Adipose tissue (tissue), 3 donors: ENCODE data around the gene FUT8. TPM values are rescaled to one million over a fixed set of nuclear protein-coding genes. Genes with fewer than 3 reads are reported as not detected.
"Not testable (repeated sequence)": the region's sequence is repeated elsewhere in the genome, so short reads cannot be mapped to it uniquely, and the experiment has no call there.

Experiments
- H3K27ac ChIP-seq: one replicate; pipeline ENCODE4 v1.5.1; 2013; ENCODE audit warnings: low read depth, low read length
- WGBS, 3 donors: extraction: QIAGEN DNeasy Blood & Tissue Kit; methylation state at CpG; one replicate each; pipeline ENCODE4 v1.1.7; 2013; 5-methylcytosine and 5-hydroxymethylcytosine counted together
- polyA plus RNA-seq, 3 donors: library from polyadenylated mRNA; stranded (reverse); fragments of 200-250 nt; gene quantifications; one replicate each; pipeline ENCODE4 v1.2.3, GENCODE V29; 2013
- donor health status: healthy with polysubstance abuse.
- donor health status: Bipolar disorder and iron deficiency.
- donor health status: healthy.

Gene FUT8
- polyA plus RNA-seq, 3 donors: 10.7 to 14.7 (median 11.4) TPM

DNA sequence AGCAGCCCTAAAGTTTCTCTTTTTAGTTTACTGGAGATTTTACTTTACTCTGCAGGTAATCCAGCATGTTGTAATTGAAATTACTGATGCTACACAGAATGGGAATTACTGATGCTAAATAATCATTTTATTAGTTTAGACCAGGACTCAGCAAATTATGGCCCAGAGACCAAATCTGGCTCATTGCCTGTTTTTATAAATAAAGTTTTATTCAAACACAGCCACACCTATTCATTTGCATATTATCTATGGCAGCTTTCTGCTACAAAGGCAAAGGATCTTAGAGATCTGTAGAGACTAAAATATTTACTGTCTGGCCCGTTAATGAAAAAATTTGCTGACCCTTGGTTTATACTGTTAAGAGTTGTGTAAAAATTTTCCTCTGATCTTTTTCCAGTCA lies 216.1 kb downstream of the FUT8 start:
- WGBS, 3 donors: 82 to 91% (median 86%) methylated on average over 1 of the region's 1 CpG
- no peak overlapping the region for H3K27ac ChIP-seq

DNA sequence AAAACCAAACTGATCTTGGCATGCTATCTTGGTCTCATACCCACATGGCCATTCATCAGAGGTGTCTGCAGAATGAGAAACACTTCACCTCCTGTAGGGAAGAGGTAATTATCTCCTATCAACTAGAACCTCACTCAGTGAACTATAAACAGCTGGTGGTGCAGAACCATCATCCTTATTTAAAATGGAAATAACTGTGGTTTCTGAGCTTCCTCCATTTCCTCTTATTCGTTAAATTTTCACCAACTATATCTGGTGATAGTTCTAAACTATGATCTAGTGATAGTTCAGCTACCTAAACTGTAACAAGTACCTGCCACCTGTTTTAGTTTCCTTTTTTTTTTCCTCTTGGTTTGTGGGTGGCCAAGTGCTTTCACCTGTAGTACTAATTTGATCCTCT lies 218.5 kb downstream of the FUT8 start:
- H3K27ac ChIP-seq: no peak overlapping the region
- WGBS, 3 donors: 29 to 58% (median 57%) methylated on average over 1 of the region's 1 CpG

DNA sequence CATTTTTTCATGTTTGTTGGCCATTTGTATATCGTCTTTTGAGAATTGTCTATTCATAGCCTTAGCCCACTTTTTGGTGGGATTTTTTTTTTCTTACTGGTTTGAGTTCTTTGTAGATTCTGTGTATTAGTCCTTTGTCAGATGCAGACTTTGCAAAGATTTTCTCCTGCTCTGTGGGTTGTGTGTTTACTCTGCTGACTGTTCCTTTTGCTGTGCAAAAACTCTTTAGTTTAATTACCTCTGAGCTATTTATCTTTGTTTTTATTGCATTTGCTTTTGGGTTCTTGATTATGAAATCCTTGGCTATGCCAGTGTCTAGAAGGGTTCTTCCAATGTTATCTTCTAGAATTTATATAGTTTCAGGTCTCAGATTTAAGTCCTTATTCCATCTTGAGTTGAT lies 220.0 kb downstream of the FUT8 start:
- 93 to 100% (median 97%) methylated on average over 1 of the region's 1 CpG for WGBS, 3 donors
- no peak overlapping the region for H3K27ac ChIP-seq

DNA sequence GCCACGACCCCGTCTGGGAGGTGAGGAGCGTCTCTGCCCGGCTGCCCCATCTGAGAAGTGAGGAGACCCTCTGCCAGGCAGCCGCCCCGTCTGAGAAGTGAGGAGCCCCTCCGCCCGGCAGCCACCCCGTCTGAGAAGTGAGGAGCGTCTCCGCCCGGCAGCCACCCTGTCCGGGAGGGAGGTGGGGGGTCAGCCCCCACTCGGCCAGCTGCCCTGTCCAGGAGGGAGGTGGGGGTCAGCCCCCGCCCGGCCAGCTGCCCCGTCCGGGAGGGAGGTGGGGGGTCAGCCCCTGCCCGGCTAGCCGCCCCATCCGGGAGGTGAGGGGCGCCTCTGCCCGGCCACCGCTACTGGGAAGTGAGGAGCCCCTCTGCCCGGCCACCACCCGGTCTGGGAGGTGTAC lies 221.1 kb downstream of the FUT8 start:
- WGBS, 3 donors: 91 to 98% (median 98%) methylated on average over 7 to 26 of the region's 26 CpGs
- H3K27ac ChIP-seq: not testable (repeated sequence)

DNA sequence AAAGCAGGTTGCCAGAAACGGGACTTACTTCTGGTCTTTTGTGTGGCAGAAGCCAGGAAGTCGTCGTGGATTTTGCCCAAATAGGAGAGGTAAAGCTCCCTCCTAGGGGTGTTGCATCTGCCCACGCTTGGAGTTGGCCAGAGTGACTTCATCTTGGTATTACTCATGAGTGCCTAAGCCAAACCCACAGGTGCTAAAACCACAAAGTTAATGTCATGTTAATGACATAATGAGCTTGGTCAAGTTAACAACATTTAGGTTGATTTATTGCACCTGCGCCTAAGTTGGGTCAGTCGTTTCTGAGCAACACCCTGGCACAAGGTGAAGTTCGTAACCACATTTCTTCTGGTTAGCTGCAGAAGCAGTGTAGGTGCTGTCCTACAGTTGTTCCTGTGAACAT lies 225.2 kb downstream of the FUT8 start:
- WGBS, 3 donors: 87 to 90% (median 88%) methylated on average over 7 of the region's 7 CpGs
- no peak overlapping the region for H3K27ac ChIP-seq

DNA sequence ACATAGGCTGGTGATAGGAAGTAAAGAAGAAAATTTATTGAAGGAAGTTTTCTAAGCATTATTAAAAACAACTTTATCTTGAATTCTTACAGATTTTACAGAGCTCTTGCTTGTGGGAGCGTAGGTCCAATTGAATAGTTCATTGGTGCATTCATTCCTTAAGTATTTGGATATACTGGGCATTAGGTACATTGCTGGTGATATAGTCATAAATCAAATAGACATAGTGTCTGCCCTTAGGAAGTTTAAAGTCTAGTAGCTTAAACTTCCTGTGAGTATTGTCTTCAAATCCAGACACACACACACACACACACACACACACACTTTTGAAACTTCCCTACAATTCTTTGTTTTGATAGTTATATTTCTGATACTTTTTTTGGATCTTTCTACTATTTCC lies 226.7 kb downstream of the FUT8 start:
- WGBS, 3 donors: 93 to 97% (median 97%) methylated on average over 1 of the region's 1 CpG

DNA sequence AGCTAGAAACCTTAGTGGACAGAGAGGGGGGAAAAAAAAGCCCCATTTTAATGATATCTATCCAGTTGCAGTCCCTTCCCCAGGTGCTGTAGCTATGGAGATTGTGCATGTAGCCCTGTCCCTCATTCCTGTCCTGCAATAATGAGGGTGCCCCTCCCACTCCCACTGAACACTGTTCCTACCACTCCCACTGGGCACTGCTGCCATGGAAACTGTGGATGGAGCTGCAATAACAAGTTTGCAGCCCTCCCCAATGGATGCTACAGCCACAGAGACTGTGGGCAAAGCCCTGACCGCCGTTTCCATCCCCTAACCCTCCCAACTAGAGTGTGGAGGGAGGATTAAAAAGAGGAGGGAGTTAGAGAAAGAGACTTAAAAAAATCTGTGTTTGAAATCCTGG lies 238.3 kb downstream of the FUT8 start:
- WGBS, 3 donors: 90 to 96% (median 93%) methylated on average over 2 of the region's 2 CpGs
- no peak overlapping the region for H3K27ac ChIP-seq

More for the DNA sequence above, 226.7 kb downstream of the FUT8 start:
- no peak overlapping the region for H3K27ac ChIP-seq

DNA sequence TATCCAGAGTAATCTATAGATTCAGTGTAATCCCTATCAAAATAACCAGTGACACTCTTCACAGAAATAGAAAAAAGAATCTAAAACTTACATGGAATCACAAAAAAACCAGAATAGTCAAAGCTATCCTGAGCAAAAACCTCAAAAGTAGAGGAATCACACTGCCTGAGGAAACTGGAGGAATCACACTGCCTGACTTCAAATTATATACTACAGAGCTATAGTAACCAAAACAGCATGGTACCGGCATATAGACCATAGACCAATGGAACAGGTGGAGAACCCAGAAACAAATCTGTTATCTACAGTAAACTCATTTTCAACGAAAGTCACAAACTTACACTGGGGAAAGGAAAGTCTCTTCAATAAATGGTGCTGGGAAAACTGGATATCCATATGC lies 244.0 kb downstream of the FUT8 start:
- 93 to 97% (median 97%) methylated on average over 2 of the region's 2 CpGs for WGBS, 3 donors
- H3K27ac ChIP-seq: no peak overlapping the region

DNA sequence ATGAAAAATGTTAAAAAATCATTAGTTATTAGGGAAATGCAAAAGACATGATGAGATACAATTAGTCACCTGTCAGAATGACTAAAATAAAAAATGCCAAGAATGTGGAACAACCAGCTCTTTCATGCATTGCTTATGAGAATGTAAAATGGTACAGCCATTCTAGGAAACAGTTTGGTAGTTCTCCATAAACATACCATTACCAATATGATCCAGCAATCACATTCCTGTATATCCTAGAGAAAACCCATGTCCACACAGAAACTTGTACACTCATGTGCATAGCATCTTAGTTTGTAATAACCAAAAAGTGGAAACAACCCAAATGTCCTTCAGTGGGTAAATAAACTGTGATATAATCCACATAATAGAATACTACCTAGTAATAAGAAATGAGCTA lies 245.7 kb downstream of the FUT8 start:
- H3K27ac ChIP-seq: no peak overlapping the region

DNA sequence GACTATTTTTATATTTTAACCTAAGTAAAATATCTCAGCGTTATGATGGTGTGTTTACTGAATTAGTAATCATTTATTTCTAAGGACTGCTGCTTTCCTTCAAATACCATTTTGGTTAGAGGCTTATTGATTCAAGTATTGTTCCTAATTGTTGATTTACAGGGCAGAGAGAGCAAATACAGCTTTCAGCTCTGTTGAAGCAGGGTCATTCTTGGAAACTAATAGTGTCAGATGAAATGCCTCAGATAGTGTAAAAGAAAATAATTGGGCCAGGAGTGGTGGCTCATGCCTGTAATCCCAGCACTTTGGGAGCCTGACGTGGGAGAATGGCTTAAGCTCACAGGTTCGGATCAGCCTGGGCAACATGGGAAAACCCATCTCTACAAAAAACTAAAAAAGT lies 249.3 kb downstream of the FUT8 start:
- WGBS, 3 donors: 71 to 92% (median 89%) methylated on average over 3 of the region's 3 CpGs
- H3K27ac ChIP-seq: no peak overlapping the region

DNA sequence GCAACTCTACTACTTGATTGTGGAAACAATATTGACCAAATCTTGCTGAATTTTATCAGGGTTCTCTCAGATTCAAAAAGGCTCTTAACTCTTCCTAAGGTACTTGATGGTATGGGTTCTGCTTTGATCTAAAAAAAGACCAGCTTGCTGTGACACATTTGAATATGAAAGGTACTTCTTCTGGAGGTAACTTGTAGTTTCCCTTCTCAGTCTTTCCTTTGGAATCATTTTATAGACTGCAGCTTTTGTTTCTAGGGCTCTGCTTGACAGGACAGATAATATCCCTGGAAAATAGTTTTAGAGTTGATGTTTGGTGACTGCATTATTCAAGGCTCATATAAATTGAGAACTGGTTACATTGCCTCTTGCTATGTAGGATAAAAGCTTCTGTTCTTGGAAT lies 251.9 kb downstream of the FUT8 start:
- no peak overlapping the region for H3K27ac ChIP-seq

DNA sequence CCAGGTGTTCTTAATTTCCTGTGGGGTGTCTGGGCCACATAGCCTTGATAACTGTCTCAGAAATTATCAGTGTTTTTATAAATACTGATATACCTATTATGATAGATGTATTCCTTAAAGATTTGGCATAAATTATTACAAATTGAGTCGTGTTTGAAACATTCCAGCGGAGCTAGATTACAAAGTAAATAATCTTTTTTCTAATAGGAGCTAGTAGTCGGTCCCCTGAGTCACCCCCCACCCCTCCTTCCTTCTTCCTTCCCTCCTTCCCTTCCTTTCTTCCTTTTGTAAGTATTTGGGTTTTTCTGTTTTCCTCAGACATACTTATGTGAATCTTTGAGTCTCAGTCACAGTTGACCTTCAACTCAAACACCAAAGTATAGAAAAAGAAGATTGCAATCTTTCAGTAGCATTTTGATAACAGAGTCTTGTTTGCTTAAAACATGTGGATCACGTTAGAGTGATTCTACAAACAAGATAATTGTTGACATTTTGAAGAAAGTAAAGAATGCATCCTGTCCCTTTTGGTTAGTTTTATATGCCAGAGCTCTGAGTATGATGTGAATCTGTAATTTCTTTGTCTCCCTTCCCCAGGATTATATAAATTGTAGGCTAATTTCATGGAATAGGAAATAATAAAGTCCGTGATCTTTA lies 264.0 kb downstream of the FUT8 start:
- WGBS, 3 donors: 41 to 71% (median 70%) methylated on average over 5 of the region's 5 CpGs

DNA sequence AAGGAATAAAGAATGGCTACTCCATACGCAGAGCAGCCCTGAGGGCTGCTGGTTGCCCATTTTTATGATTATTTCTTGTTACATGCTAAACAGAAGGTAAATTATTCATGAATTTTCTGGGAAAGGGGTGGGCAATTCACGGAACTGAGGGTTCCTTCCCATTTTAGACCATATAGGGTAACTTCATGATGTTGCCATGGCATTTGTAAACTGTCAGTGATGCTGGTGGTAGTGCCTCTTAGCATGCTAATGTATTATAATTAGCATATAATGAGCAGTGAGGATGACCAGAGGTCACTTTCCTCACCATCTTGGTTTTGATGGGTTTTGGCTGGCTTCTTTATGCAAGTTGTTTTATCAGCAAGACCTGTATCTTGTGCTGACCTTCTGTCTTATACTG lies 273.0 kb downstream of the FUT8 start:
- 94 to 95% (median 95%) methylated on average over 2 of the region's 2 CpGs for WGBS, 3 donors
- no peak overlapping the region for H3K27ac ChIP-seq

More for the DNA sequence above, 264.0 kb downstream of the FUT8 start:
- H3K27ac ChIP-seq: no peak overlapping the region

DNA sequence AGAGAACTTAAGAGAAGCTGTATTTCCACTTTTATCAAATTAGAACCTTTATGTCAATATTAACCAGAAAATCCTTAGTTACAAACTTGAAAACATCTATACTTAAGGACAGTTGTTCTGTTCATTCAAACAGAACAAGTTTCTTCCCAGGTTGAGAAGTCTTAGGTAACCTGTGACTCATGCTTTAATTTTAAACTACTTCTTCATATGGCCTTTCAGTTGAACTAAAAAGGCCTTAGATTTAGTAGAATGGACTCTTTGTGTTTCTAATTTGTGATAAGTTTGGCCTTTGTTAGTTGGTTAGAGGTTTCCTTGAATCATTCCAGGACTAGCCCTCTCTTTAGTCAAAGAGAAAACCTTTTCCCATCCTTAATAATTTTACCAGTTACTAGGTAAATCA lies 274.2 kb downstream of the FUT8 start:
- no peak overlapping the region for H3K27ac ChIP-seq

DNA sequence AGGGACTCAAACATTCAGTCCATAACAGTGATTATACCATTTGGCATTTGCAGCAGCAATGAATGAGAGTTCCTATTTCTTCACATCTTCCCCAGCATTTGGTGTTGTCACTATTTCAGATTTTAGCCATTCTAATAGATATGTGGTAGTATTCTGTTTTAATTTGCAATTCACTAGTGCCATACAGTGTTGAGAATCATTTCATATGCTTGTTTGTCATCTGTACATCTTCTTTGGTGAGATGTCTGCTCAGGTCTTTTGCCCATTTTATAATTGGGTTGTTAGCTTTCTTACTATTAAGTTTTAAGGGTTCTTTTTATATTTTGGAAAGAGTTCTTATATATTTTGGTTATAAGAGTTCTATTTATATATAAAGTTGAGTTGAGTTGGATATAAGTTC lies 276.5 kb downstream of the FUT8 start:
- no peak overlapping the region for H3K27ac ChIP-seq

DNA sequence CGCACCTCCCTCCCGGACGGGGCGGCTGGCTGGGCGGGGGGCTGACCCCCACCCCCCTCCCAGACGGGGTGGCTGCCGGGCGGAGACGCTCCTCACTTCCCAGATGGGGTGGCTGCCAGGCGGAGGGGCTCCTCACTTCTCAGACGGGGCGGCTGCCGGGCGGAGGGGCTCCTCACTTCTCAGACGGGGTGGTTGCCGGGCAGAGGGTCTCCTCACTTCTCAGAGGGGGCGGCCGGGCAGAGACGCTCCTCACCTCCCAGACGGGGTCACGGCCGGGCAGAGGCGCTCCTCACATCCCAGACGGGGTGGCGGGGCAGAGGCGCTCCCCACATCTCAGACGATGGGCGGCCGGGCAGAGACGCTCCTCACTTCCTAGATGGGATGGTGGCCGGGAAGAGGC lies 280.0 kb downstream of the FUT8 start:
- H3K27ac ChIP-seq: not testable (repeated sequence)
- 95 to 97% (median 96%) methylated on average over 9 to 21 of the region's 31 CpGs for WGBS, 3 donors

DNA sequence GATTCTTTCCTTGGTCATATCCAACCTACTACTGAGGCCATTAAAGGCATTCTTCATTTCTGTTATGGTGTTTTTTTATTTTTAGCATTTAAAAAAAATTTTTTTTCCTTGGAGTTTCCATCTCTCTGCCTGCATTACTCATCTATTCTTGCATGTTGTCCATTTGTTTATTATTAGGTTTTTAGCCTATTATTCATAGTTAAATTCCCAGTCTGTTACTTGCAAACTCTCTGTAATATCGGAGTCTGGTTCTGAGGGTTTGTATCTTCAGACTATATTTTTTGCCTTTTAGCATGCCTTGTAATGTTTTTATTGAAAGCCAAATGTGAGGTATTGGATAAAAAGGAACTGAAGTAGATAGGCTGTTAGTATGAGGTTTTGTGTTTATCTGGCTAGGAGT lies 284.3 kb downstream of the FUT8 start:
- 94 to 98% (median 97%) methylated on average over 1 of the region's 1 CpG for WGBS, 3 donors
- no peak overlapping the region for H3K27ac ChIP-seq

DNA sequence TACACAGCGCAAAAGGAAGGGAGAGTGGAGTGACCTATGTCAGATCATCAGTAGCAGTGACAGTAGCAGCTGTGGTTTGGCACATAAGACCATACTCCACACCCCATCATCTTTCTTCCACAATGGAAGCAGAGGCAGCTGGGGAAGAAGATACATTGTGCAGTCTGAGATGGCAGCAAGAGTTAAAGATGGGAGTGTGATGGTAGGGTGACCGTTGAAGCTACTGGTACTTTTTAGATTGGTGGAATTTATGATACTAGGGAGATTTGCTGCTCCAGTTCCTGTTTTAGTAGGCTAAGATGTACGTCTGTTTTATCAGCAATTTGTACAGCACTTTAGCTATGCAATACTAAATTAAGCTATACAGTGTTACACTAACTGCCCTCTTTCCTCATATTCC lies 291.0 kb downstream of the FUT8 start:
- 71 to 84% (median 76%) methylated on average over 3 of the region's 3 CpGs for WGBS, 3 donors
- H3K27ac ChIP-seq: no peak overlapping the region

DNA sequence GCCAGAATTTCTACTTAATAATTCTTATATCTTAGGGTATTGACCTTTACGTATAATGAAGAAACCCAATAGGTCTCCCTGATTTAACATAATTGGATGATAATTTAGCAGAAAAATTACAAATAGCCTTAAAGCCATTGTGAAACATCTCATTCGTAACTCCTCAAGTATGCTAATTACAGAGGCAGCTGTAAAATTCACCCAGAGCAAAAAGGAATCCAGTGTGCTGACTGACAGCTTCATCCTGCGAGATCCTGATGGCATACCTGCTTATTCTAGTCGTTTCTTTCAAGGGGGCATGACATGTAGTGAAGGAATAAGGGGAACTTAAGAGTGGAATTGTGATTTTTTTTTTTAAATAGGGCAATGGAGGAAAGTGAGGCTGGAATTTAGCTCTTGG lies 291.5 kb downstream of the FUT8 start:
- WGBS, 3 donors: 81 to 90% (median 86%) methylated on average over 4 of the region's 4 CpGs
- no peak overlapping the region for H3K27ac ChIP-seq

DNA sequence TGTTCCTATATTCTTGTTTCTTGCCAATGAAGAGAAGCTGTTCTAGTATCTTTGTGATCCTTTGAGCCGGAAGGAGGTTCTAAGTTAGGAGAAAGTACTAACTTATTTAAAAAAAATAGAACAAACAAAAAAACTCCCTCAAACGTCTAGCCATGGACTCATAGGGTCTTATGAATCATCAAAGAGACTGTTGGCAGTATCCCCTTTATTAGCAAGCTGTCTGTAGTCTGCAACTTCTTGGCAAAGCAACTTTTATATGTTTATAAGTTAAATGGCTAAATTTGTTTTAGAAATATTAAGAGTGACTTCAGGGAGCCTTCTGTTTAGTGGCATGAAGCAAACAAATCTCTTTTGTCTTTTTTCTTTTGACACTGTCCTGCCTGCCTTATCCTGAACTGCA lies 291.9 kb downstream of the FUT8 start:
- WGBS, 3 donors: 64 to 70% (median 70%) methylated on average over 2 of the region's 2 CpGs
- H3K27ac ChIP-seq: no peak overlapping the region

DNA sequence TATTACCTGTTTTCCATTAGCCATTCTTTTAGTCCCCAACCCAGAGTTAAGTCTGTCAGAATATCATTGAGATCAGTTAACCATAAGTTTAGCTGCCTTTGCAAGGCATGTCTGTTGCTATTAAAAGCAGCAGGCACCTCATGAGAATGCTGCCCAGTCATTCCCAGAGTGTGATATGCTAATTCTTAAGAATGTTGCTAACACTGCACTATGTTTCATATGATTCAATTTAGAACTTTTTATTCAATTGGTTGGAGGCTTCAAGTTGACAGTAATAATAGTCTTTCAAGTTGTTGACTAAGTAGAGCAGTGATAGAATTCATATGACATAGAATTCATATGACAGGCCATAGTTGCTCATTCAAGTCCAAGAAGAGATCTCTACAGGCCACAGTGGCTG lies 292.3 kb downstream of the FUT8 start:
- H3K27ac ChIP-seq: no peak overlapping the region
